PC-9 (cell line): ENCODE results near the gene TOM1. TPM values are rescaled to one million over a fixed set of nuclear protein-coding genes. Genes with fewer than 3 reads are reported as not detected.
A peak's percentile ranks its signal among the peaks of the same experiment; 100 is the strongest.

Experiments
- BruUV-seq: library from RNA; stranded (reverse); fragments of 400-500 nt; replicated peaks from 2 replicates; lab custom pipeline; 2021; lab: Mats Ljungman, UMichigan
- CTCF ChIA-PET: fragments of 300-600 bp; sonication (Branson Sonifier 250); formaldehyde crosslinking; loops from one replicate; lab custom pipeline; 2022; ENCODE audit warnings: antibody characterized with exemption; lab: Charles Lee
- POLR2A ChIA-PET: fragments of 300-600 bp; sonication (Branson Sonifier 250); formaldehyde crosslinking; loops from one replicate; lab custom pipeline; 2022; ENCODE audit warnings: antibody characterized with exemption; ENCODE audit not compliant: unreplicated experiment; lab: Charles Lee
- DNase-seq, 2 experiments: peaks; one replicate each; pipeline versions ENCODE4 v3.0.0 to v3.0.0-alpha.2; 2015 to 2022; ENCODE audit warnings: mixed read lengths in 1 of 2
- H2AFZ ChIP-seq: fragments of 200-600 bp; sonication (generic); 2 replicates; pipeline ENCODE4 v1.8.1; 2017; ENCODE audit warnings: antibody characterized with exemption
- H3F3A ChIP-seq: fragments of 200-600 bp; sonication (generic); 2 replicates; pipeline ENCODE4 v1.8.1; 2017; ENCODE audit warnings: antibody characterized with exemption, mild to moderate bottlenecking, low read depth; ENCODE audit not compliant: insufficient read depth
- H3K27ac ChIP-seq: fragments of 200-600 bp; sonication (generic); 2 replicates; pipeline ENCODE4 v1.6.1; 2016; ENCODE audit warnings: mixed run types
- H3K27me3 ChIP-seq: fragments of 200-600 bp; sonication (generic); 2 replicates; pipeline ENCODE4 v1.6.1; 2016; ENCODE audit warnings: low read depth, mixed run types; ENCODE audit not compliant: insufficient read depth
- H3K36me3 ChIP-seq: fragments of 200-600 bp; sonication (generic); 2 replicates; pipeline ENCODE4 v1.6.1; 2016; ENCODE audit warnings: low read depth, mixed run types
- H3K4me1 ChIP-seq: fragments of 200-600 bp; sonication (generic); replicated peaks from 2 replicates; pipeline ENCODE4 v1.6.1; 2016; ENCODE audit warnings: mixed run types; ENCODE audit not compliant: insufficient read depth
- H3K4me2 ChIP-seq: fragments of 200-600 bp; sonication (generic); 2 replicates; pipeline ENCODE4 v1.6.1; 2017; ENCODE audit warnings: mixed run types
- H3K4me3 ChIP-seq: fragments of 200-600 bp; sonication (generic); 2 replicates; pipeline ENCODE4 v1.6.1; 2016; ENCODE audit warnings: mixed run types
- H3K79me2 ChIP-seq: fragments of 200-600 bp; sonication (generic); 2 replicates; pipeline ENCODE4 v1.6.1; 2017; ENCODE audit warnings: low read depth, mixed run types
- H3K9me2 ChIP-seq: fragments of 200-600 bp; sonication (generic); 2 replicates; pipeline ENCODE4 v1.8.1; 2017; ENCODE audit warnings: mild to moderate bottlenecking; ENCODE audit not compliant: insufficient read depth
- H3K9me3 ChIP-seq: fragments of 200-600 bp; sonication (generic); 2 replicates; pipeline ENCODE4 v1.8.1; 2016; ENCODE audit warnings: low read depth; ENCODE audit not compliant: insufficient read depth
- H4K20me1 ChIP-seq: fragments of 200-600 bp; sonication (generic); 2 replicates; pipeline ENCODE4 v1.8.1; 2017; ENCODE audit not compliant: insufficient read depth
- EZH2 ChIP-seq: fragments of 200-600 bp; sonication (generic); IDR thresholded peaks from 2 replicates; pipeline ENCODE4 v1.8.0; 2017; ENCODE audit warnings: antibody characterized with exemption, low read depth
- intact Hi-C: fragments of 100-400 bp; cut with micrococcal nuclease; formaldehyde crosslinking; loops from one replicate; pipeline ENCODE4 v1.10.0; 2022; ENCODE audit not compliant: unreplicated experiment
- total RNA-seq: library from RNA; stranded (reverse); gene quantifications from 2 replicates; pipeline ENCODE4 v1.2.3, GENCODE V29; 2021
- TF ChIP-seq, protein P1 (sequence below): fragments of 200-600 bp; sonication (generic); conservative IDR thresholded peaks from 2 replicates; pipeline ENCODE4 v1.6.1; 2017; ENCODE audit warnings: mixed run types, antibody characterized with exemption, mild to moderate bottlenecking, moderate library complexity

TOM1 gene
- total RNA-seq, 1 experiment from 2014 or later = 43.6 TPM

DNA sequence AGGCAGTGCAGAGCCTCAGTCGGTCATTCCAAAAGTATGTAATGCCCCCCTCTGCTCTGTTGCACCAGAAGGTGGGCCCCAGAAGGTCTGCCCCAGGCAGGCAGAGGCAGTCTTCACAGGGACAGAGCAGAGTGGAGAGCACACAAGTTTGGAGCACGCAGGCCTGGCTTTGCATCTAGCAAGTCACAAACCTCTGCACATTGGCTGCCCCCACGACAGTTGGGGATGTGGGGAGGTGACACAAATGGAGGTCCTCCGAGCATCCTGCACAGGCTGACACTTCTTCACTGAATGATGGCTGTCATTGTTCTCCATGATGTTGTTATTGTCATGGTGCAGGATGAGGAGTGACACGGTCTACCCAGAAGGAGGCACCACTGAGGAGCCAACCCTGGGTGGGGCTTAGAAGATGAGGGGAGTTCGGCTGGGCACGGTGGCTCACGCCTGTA lies 11.9 kb downstream of the TOM1 start:
- POLR2A ChIA-PET = interaction anchor here (0.6 to 0.7 kb wide), 2 partner anchors 10 to 539 kb away, joined by 3 to 17 read pairs; no protein-coding TSS in a partner anchor
- intact Hi-C loops = loop anchor here (5.0 kb wide), 1 partner anchor 291 kb away; no protein-coding TSS in a partner anchor
- DNase-seq = no peak
- H3K36me3 ChIP-seq = no peaks in the 10 kb centered on the region
- H3K79me2 ChIP-seq = peaks cover 91% of the 10 kb centered on the region
- no peaks in the 10 kb centered on the region for H3K27me3 ChIP-seq
- peak overlapping the region; percentile 74 for H3K27ac ChIP-seq
- H3K4me1 ChIP-seq = peaks cover 72% of the 10 kb centered on the region
- peaks cover 67% of the 10 kb centered on the region for H3F3A ChIP-seq
- TF ChIP-seq, protein P1, sequence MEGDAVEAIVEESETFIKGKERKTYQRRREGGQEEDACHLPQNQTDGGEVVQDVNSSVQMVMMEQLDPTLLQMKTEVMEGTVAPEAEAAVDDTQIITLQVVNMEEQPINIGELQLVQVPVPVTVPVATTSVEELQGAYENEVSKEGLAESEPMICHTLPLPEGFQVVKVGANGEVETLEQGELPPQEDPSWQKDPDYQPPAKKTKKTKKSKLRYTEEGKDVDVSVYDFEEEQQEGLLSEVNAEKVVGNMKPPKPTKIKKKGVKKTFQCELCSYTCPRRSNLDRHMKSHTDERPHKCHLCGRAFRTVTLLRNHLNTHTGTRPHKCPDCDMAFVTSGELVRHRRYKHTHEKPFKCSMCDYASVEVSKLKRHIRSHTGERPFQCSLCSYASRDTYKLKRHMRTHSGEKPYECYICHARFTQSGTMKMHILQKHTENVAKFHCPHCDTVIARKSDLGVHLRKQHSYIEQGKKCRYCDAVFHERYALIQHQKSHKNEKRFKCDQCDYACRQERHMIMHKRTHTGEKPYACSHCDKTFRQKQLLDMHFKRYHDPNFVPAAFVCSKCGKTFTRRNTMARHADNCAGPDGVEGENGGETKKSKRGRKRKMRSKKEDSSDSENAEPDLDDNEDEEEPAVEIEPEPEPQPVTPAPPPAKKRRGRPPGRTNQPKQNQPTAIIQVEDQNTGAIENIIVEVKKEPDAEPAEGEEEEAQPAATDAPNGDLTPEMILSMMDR = no peak
- TF ChIP-seq EZH2 = no peak
- H3K9me3 ChIP-seq = no peaks in the 10 kb centered on the region
- no peaks in the 10 kb centered on the region for H4K20me1 ChIP-seq
- no TSS peak for BruUV-seq
- CTCF ChIA-PET = interaction anchor here (0.7 kb wide), 1 partner anchor 10 kb away, joined by 3 read pairs; no protein-coding TSS in a partner anchor
- no peak overlapping the region for H3K4me3 ChIP-seq
- peak overlapping the region; percentile 57 for H3K4me2 ChIP-seq
- no peaks in the 10 kb centered on the region for H3K9me2 ChIP-seq
- no peak overlapping the region for H2AFZ ChIP-seq

- BruUV-seq = TSS peak; percentile 60
- intact Hi-C loops = loop anchor here (1.0 to 5.0 kb wide), 2 partner anchors 11 to 290 kb away; no protein-coding TSS in a partner anchor
These were observed 12.7 kb downstream of the TOM1 start for GRCh38 chr22:35312198-35313059.

More at GRCh38 chr22:35312198-35313059, 12.7 kb downstream of the TOM1 start:
- Histone ChIP-seq H3F3A (peaks cover 67% of the 10 kb centered on the region), H3K4me2 (peak overlapping the region; percentile 57), H3K36me3 (no peaks in the 10 kb centered on the region), H3K9me3 (no peaks in the 10 kb centered on the region), H3K4me3 (no peak overlapping the region), H3K27me3 (no peaks in the 10 kb centered on the region), H2AFZ (no peak overlapping the region), H3K9me2 (no peaks in the 10 kb centered on the region), H3K27ac (peak overlapping the region; percentile 74), H3K79me2 (peaks cover 91% of the 10 kb centered on the region), H4K20me1 (no peaks in the 10 kb centered on the region), H3K4me1 (peaks cover 64% of the 10 kb centered on the region)
- peak; percentile 84 to 99 for DNase-seq
- TF ChIP-seq, protein P1 = no peak
- TF ChIP-seq EZH2 = no peak
- ChIA-PET CTCF (interaction anchor here (0.7 kb wide), 1 partner anchor 11 kb away, joined by 3 read pairs; no protein-coding TSS in a partner anchor), POLR2A (interaction anchor here (0.6 to 0.7 kb wide), 4 partner anchors 11 to 848 kb away, joined by 3 to 17 read pairs (median 6); no protein-coding TSS in a partner anchor)
